Panc1 (cell line): Measurements from ENCODE around the gene CALHM1.

Source experiments
- POLR2AphosphoS5 ChIP-seq: IDR thresholded peaks from 2 replicates; pipeline ENCODE4 v1.6.1; 2012; ENCODE audit warnings: mild to moderate bottlenecking, low read depth, low read length, moderate library complexity
- SIN3A ChIP-seq: IDR thresholded peaks from 2 replicates; pipeline ENCODE4 v1.6.1; 2012; ENCODE audit warnings: low read depth, mild to moderate bottlenecking, low read length, moderate library complexity, borderline replicate concordance; ENCODE audit not compliant: insufficient read depth
- TF ChIP-seq, protein P1 (sequence below): fragments of 450-650 bp; IDR thresholded peaks from 2 replicates; pipeline ENCODE4 v1.5.1; 2017; ENCODE audit warnings: mild to moderate bottlenecking

DNA sequence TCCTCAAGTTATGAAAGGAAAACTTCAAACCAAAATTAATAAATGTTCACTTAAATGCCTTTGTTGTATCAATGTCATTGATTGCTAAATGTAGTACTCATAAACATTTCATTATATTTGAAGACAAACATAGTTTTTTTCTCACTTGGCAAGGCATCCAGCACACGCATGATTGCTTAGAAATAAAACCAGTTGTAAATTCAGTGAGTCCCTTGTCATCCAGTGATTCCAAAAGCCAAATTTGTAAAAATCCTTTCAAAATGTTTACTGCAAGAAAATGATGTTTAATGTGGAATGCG, 28.7 kb upstream of the CALHM1 start:
- TF ChIP-seq, protein P1, sequence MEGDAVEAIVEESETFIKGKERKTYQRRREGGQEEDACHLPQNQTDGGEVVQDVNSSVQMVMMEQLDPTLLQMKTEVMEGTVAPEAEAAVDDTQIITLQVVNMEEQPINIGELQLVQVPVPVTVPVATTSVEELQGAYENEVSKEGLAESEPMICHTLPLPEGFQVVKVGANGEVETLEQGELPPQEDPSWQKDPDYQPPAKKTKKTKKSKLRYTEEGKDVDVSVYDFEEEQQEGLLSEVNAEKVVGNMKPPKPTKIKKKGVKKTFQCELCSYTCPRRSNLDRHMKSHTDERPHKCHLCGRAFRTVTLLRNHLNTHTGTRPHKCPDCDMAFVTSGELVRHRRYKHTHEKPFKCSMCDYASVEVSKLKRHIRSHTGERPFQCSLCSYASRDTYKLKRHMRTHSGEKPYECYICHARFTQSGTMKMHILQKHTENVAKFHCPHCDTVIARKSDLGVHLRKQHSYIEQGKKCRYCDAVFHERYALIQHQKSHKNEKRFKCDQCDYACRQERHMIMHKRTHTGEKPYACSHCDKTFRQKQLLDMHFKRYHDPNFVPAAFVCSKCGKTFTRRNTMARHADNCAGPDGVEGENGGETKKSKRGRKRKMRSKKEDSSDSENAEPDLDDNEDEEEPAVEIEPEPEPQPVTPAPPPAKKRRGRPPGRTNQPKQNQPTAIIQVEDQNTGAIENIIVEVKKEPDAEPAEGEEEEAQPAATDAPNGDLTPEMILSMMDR, result no peak
- TF ChIP-seq POLR2AphosphoS5 (no peak), SIN3A (no peak)
